GM15510 (cell line): Measurements from ENCODE around the gene SRSF12.

Experiments
- POLR2A ChIP-seq: IDR thresholded peaks from 3 replicates; pipeline ENCODE4 v1.6.1; 2011; ENCODE audit warnings: borderline replicate concordance; ENCODE audit not compliant: insufficient read length; ENCODE audit errors: extremely low read depth

Gene SRSF12

DNA sequence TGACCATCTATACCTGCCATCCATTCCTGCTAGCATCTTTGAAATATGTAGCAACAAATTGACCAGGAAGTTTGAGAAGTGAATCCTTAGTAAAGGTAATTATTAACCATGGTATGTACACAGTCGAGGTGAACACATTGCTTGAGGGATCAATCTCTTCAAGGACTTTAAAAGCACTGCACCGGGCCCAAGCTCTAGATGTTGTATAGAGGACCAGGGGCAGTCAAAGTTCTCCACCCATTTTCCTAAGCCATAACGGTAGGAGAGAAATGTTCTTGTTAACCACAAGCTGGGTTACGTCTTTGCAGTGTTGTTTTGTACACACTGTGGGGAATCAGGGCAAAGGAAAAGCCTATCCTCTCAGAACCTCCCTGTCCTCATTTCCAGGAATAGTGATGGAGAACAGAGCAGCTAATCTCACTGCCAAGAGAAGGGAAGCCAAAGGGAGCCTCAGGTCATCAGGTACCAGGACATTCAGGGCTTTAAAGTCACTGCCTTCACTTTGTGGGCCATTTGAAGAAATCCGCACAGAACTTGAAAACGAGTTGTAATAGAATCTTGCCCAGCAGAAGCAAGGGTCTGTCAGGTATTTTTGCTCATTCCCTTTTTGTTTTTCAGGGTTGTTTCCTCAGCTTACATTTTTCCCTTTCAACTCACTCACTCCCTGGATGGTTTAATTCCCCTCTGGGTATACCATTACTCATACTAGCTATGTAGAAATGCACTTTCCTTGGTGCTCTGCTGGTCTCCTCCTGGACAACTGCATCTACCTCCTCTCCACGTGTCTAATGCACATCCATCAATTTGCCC is 22.7 kb upstream of the SRSF12 start:
- no peak for TF ChIP-seq POLR2A

DNA sequence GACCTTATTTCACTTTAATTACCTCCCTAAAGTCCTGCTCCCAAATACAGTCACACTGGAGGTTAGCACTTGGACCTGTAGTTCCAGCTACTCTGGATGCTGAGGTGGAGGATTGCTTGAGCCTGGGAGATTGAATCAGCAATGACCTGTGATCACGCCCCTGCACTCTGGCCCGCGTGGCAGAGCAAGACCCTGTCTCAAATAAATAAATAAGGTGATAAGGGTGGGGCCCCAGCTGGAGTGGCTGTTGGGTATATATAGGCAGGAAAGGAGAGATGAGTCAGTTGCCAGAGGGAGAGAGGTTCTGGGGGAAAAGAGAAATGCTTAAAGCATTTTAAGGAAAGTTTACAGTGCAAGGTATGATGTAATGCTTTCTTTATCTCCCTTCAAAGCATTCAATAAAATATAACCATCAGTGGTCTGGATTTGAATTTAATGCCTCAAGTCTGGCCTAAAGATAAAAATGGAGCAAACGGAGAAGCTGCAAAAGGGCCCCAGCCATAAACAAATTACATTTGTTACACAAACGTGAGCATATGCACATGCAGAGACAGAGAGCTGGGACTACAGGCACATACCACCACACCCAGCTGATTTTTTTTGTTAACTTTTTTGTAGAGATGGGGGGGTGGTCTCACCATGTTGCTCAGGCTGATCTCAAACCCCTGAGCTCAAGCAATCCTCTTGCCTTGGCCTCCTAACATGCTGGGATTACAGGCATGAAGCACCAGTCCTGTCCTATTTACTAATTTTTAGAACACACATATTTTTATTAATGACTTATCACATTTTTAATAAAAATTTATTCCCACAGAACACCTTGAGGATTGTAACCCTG is 21.9 kb upstream of the SRSF12 start:
- no peak for TF ChIP-seq POLR2A

DNA sequence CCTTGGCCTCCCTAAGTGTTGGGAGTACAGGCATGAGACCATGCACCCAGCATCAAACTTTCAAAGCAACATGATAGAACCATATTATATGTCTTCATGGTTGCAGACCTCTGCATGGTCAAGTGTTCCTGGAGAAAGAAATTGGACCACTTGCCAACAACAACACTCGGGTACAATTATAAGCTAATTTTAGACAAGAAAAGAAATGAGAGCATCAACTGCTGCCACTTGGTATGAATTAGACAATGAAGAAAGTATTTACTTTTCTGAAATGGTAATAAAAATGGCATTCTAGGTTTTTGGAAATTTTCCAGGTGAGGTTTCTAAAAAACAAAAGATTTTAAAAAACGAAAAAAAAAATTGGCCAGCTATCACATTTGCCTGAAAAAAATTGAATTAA is 20.3 kb upstream of the SRSF12 start:
- TF ChIP-seq POLR2A: no peak

GRCh38 chr6:89134723-89135122 is 16.9 kb upstream of the SRSF12 start:
- TF ChIP-seq POLR2A: no peak

DNA sequence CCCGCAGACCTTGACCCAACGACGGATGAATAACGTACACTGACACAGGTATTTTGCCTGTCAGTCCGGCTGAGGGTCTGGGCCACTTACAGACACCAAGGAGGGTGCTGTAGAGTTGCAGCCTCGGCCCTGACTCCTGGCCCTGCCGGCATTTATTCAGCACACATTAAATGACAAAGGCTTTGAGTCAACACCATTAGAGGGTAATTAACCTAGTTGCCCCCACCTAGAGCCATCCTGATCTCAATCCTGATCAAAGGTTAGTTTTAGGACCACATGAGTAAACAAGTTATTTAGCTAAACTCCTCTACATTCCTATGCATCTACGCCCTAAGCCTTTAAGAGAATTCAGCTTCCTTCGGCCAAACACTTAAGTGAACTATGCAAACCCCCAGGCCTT is 16.1 kb upstream of the SRSF12 start:
- TF ChIP-seq POLR2A: no peak

DNA sequence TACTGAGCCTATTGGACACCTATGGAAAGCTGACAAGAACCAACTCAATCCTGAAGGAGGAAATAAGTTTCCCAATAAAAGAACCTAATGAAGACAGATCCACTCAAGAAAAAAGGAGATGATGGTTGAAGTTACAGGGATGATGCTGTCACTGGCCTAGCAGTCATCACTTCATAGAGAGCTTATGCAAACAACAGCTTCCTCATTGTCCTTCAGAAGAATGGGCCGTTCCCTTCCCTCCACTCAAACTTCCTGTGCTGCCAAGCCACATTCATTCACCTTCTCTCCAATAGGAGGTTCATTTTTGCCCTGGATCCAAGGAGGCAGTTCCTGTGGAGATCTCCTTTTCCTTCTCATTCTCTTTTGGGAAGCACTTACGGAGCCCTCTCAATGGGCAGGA is 14.2 kb upstream of the SRSF12 start:
- no peak for TF ChIP-seq POLR2A

GRCh38 chr6:89131599-89131998 is 13.7 kb upstream of the SRSF12 start:
- no peak for TF ChIP-seq POLR2A

- no peak for TF ChIP-seq POLR2A
Measured at GRCh38 chr6:89122625-89123024, 4.8 kb upstream of the SRSF12 start.

DNA sequence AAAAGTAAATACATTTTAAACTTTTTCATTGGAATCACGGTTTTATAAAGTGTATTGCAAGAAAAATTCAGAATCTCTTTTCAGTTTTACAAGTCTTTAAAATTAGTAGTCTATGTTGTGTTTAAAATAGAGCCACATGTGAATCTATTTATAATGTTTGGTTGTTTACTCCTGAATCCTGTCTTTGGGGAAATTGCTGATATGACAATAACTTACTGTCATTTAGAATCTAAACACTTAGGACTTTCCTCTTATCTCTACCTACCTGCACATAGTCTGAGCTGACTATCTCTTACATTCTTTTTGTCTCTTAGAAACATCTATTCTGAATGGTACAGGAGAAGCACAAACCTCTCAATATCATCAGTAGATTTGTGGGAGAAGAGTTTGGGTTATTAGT is 4.1 kb upstream of the SRSF12 start:
- no peak for TF ChIP-seq POLR2A

DNA sequence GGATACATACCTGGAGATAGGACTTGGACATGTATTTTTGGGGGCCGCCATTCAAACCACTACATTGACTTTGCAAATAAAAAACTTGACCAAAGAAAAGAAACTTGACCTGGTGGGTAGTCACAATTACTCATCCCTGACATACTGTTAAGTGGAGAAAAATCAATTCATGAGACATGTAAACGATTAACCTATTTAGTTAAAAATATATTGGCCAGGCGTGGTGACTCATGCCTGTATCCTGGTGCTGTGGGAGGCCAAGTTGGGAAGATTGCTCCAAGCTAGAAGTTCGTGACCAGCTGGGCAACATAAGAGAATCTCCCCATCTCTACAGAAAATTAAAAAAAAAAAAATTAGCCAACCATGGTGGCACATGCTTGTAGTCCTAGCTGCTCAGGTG is 2.5 kb upstream of the SRSF12 start:
- TF ChIP-seq POLR2A: no peak

- no peak for TF ChIP-seq POLR2A
Measured at GRCh38 chr6:89118931-89119330, 1.1 kb upstream of the SRSF12 start.

DNA sequence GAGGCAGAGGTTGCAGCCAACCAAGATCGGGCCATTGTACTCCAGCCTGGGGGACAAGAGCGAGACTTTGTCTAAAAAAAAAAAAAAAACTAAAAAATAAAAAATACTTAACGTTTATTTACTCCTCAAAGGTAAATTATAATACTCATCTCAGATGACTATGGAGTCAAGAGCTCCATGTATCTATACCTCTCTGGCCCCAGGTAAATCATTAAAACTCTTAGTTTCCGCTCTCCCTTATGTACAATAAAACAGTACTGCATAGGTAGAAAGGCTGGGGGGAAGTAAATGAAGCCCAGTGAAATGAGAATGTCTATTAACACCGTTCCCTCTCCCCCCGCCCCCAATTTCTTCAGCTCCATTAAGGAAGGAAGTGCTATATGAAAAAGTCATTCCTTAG is 1.2 kb downstream of the SRSF12 start:
- TF ChIP-seq POLR2A: no peak

- no peak for TF ChIP-seq POLR2A
Measured at GRCh38 chr6:89111933-89112332, 5.9 kb downstream of the SRSF12 start.

GRCh38 chr6:89110284-89110683 is 7.6 kb downstream of the SRSF12 start:
- no peak for TF ChIP-seq POLR2A

DNA sequence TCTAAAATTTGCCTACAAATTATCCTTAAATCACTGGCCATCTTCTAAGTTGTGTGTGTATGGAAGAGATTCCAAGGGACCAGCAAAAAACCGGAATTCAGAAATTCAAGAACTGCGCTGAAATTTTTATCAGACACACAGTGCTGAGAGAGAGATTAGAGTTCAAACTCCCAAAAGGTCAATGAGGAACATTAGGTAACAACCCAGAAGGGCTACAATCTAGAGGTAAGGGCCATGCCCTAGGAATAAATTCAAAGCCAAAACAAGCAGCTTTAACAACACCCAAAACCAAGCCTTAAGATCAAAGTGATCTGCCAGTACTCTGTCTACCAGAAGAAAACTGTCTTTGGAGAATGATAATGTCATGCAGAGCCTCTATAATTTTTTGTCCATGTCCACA is 17.8 kb downstream of the SRSF12 start:
- TF ChIP-seq POLR2A: no peak

GRCh38 chr6:89098461-89098860 is 19.4 kb downstream of the SRSF12 start:
- no peak for TF ChIP-seq POLR2A

- TF ChIP-seq POLR2A: no peak
Measured at GRCh38 chr6:89087881-89088280, 30.0 kb downstream of the SRSF12 start.
